ENCODE data around the gene PTGES.

The PTGES gene

GRCh38 chr9:129775448-129775798, 22.6 kb upstream of the PTGES start:
- TF ChIP-seq CTCF (IDR thresholded peaks at IDR 0.05): no peak

GRCh38 chr9:129774791-129775447, 22.1 kb upstream of the PTGES start:
- no peak for TF ChIP-seq CTCF (IDR thresholded peaks at IDR 0.05)

- no peak for TF ChIP-seq CTCF (IDR thresholded peaks at IDR 0.05)
Observed at GRCh38 chr9:129773262-129774048, 20.6 kb upstream of the PTGES start.

GRCh38 chr9:129770741-129771140, 17.9 kb upstream of the PTGES start:
- TF ChIP-seq CTCF (IDR thresholded peaks at IDR 0.05): no peak

- TF ChIP-seq CTCF (IDR thresholded peaks at IDR 0.05): no peak
Observed at GRCh38 chr9:129769669-129770068, 16.8 kb upstream of the PTGES start.

GRCh38 chr9:129768486-129768885, 15.6 kb upstream of the PTGES start:
- TF ChIP-seq CTCF (IDR thresholded peaks at IDR 0.05): no peak

GRCh38 chr9:129765764-129766317, 13.0 kb upstream of the PTGES start:
- TF ChIP-seq CTCF (IDR thresholded peaks at IDR 0.05): no peak
